H1 (cell line): ENCODE results near the gene FAM151A.

ENCODE experiments used
- BCL11A ChIP-seq, 2 experiments: IDR thresholded peaks; one replicate each; pipeline ENCODE4 v1.6.1; 2011; ENCODE audit warnings: low read depth in 2 of 2, low read length in 2 of 2, mild to moderate bottlenecking in 2 of 2
- CEBPB ChIP-seq: IDR thresholded peaks from 2 replicates; pipeline ENCODE4 v1.6.1; 2012; ENCODE audit warnings: low read depth, low read length
- POLR2A ChIP-seq, 2 experiments: IDR thresholded peaks; 1 replicate in 1 of 2; 2 replicates in 1 of 2; pipeline ENCODE4 v1.6.1; 2011; ENCODE audit warnings: low read depth in 2 of 2, low read length in 2 of 2, mild to moderate bottlenecking in 2 of 2; ENCODE audit errors: control extremely low read depth in 1 of 2
- POLR2AphosphoS5 ChIP-seq: IDR thresholded peaks from 2 replicates; pipeline ENCODE4 v1.6.1; 2011; ENCODE audit warnings: low read depth, low read length
- RAD21 ChIP-seq, 2 experiments: IDR thresholded peaks in 1 of 2; conservative IDR thresholded peaks in 1 of 2; 2 replicates each; pipeline ENCODE4 v1.6.1; 2011; ENCODE audit warnings: low read depth in 2 of 2, low read length in 2 of 2, improper control_type of control experiment in 1 of 2, inconsistent platforms in 1 of 2, mild to moderate bottlenecking in 1 of 2, moderate library complexity in 1 of 2
- SUZ12 ChIP-seq: fragments of 200-600 bp; sonication (generic); IDR thresholded peaks from 2 replicates; pipeline ENCODE4 v1.6.1; 2012; ENCODE audit warnings: mild to moderate bottlenecking, inconsistent platforms, low read length, moderate library complexity, mixed read lengths
- TF ChIP-seq, protein P1 (sequence below), 3 experiments: IDR thresholded peaks; 1 replicate in 2 of 3; 2 replicates in 1 of 3; pipeline versions ENCODE4 v1.5.1 to v1.6.1; 2011; ENCODE audit warnings: low read length in 3 of 3, mild to moderate bottlenecking in 3 of 3, inconsistent platforms in 2 of 3, low read depth in 1 of 3, moderate library complexity in 1 of 3; ENCODE audit not compliant: insufficient read depth in 1 of 3; ENCODE audit errors: control extremely low read depth in 1 of 3
- TF ChIP-seq, protein P2 (sequence below): IDR thresholded peaks from 2 replicates; pipeline ENCODE4 v1.6.1; 2011; ENCODE audit warnings: low read length, improper control_type of control experiment

DNA sequence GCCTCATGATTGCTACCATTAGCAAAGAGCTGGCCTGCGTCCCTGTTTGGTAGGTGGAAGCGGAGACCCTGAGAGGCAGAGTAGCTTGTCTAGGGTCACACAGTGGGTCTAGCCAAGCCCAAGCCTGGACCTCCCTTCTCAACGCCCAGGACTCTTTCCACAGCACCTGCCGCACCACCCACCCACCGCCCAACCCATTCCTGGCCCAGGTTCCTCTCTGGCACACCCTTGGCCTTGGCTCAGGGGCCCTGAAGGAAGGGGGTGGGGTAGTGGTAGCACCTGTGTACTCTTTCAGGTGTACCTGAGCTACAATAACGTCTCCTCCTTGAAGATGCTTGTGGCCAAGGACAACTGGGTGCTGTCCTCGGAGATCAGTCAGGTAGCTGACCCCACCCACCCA lies 19.3 kb downstream of the FAM151A start:
- no peak for TF ChIP-seq BCL11A (IDR thresholded peaks at IDR 0.05; ENCODE audit: low read depth in 2 of 2, low read length in 2 of 2)
- TF ChIP-seq, protein P1, sequence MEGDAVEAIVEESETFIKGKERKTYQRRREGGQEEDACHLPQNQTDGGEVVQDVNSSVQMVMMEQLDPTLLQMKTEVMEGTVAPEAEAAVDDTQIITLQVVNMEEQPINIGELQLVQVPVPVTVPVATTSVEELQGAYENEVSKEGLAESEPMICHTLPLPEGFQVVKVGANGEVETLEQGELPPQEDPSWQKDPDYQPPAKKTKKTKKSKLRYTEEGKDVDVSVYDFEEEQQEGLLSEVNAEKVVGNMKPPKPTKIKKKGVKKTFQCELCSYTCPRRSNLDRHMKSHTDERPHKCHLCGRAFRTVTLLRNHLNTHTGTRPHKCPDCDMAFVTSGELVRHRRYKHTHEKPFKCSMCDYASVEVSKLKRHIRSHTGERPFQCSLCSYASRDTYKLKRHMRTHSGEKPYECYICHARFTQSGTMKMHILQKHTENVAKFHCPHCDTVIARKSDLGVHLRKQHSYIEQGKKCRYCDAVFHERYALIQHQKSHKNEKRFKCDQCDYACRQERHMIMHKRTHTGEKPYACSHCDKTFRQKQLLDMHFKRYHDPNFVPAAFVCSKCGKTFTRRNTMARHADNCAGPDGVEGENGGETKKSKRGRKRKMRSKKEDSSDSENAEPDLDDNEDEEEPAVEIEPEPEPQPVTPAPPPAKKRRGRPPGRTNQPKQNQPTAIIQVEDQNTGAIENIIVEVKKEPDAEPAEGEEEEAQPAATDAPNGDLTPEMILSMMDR (IDR thresholded peaks at IDR 0.05; ENCODE audit: control extremely low read depth in 1 of 3, insufficient read depth in 1 of 3, low read depth in 1 of 3, low read length in 3 of 3) = no peak
- TF ChIP-seq RAD21 (IDR thresholded peaks at IDR 0.05 in 1 of 2, conservative IDR thresholded peaks at IDR 0.05 in 1 of 2; ENCODE audit: low read depth in 2 of 2, low read length in 2 of 2) = no peak
- TF ChIP-seq POLR2A (IDR thresholded peaks at IDR 0.05; ENCODE audit: control extremely low read depth in 1 of 2, low read depth in 2 of 2, low read length in 2 of 2) = no peak
- TF ChIP-seq POLR2AphosphoS5 = no peak
- TF ChIP-seq, protein P2, sequence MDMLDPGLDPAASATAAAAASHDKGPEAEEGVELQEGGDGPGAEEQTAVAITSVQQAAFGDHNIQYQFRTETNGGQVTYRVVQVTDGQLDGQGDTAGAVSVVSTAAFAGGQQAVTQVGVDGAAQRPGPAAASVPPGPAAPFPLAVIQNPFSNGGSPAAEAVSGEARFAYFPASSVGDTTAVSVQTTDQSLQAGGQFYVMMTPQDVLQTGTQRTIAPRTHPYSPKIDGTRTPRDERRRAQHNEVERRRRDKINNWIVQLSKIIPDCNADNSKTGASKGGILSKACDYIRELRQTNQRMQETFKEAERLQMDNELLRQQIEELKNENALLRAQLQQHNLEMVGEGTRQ = no peak
- TF ChIP-seq SUZ12 = no peak
- TF ChIP-seq CEBPB = no peak
